Measurements from ENCODE around the gene PSMA5. TPM values are rescaled to one million over a fixed set of nuclear protein-coding genes. Genes with fewer than 3 reads are reported as not detected.

The PSMA5 gene
- total and polyA plus RNA-seq, 2 of the 13 experiments (the other 11 are each of a cell fraction or from before 2014, with no cell fraction given), result 140 to 169 TPM

- H3K4me3 ChIP-seq (replicated peaks in 1 of 3; ENCODE audit: insufficient read depth in 1 of 3, low read depth in 2 of 3, low read length in 3 of 3), result peak overlapping the region in 2 of 3 experiments; percentile 36 to 42; a peak in 3 of 6 replicates
- CTCF ChIA-PET (ENCODE audit: low intra/inter-chr PET ratio, low total read pairs), result no interaction called here
- H3K36me3 ChIP-seq (replicated peaks in 1 of 2; ENCODE audit: control insufficient read depth in 1 of 2, insufficient read depth in 2 of 2, low read length in 2 of 2), result 0 out of 5 replicates have a peak, but pooled peaks cover 0 to 11% of the 10 kb centered on the region in 2 experiments
- no peaks in the 10 kb centered on the region for H3K9me3 ChIP-seq (ENCODE audit: low read length)
- in situ Hi-C loops (cut with HindIII; ENCODE audit: extremely low pct_ligation_motif_present, low pct_unique_long_range_greater_than_20kb) (no loop called here), intact Hi-C loops (cut with micrococcal nuclease; ENCODE audit: unreplicated experiment) (no loop called here)
- H3K4me1 ChIP-seq (ENCODE audit: insufficient read depth, low read length), result peaks cover 61% of the 10 kb centered on the region
- 0 out of 2 replicates have a peak, but pooled peaks cover 3% of the 10 kb centered on the region for H4K20me1 ChIP-seq (ENCODE audit: insufficient read depth, low read length)
- H3K27ac ChIP-seq (ENCODE audit: extremely low read length, insufficient read depth, low read length), result peak overlapping the region; percentile 68
- WGBS (ENCODE audit: low lambda C conversion rate), result 8% methylated on average over 5 of the region's 5 CpGs
- H2AFZ ChIP-seq (ENCODE audit: low read length), result no peak overlapping the region
- POLR2A ChIA-PET, result interaction anchor here (1.1 to 1.5 kb wide), 4 partner anchors 18 to 160 kb away, joined by 3 to 6 read pairs (median 4); partner anchors contain the start of gene SARS1
- BruUV-seq (replicated peaks), result no TSS peak
- peak overlapping the region; percentile 37 for H3K9ac ChIP-seq (ENCODE audit: insufficient read depth, low read depth, low read length)
- H3K27me3 ChIP-seq (ENCODE audit: control insufficient read depth in 1 of 2, insufficient read depth in 2 of 2, low read length in 2 of 2), result no peaks in the 10 kb centered on the region
- peak; percentile 84 for ATAC-seq
- FAIRE-seq, result peak; percentile 63
- peak; percentile 34 for DNase-seq (ENCODE audit: low spot score)
- H3K79me2 ChIP-seq (ENCODE audit: insufficient read depth, low read length), result peaks cover 86% of the 10 kb centered on the region
- H3K4me2 ChIP-seq (ENCODE audit: low read depth, low read length), result peak overlapping the region; percentile 71
- TF ChIP-seq ZBTB7A (CRISPR knock-in tag; IDR thresholded peaks at IDR 0.05), result no peak
- no peak for TF ChIP-seq ZMYM3 (CRISPR knock-in tag; IDR thresholded peaks at IDR 0.05)
- no peak for TF ChIP-seq ZNF713 (CRISPR knock-in tag; IDR thresholded peaks at IDR 0.05)
- TF ChIP-seq ETV5 (CRISPR knock-in tag; IDR thresholded peaks at IDR 0.05; ENCODE audit: borderline replicate concordance), result peak; percentile 30; the same call in 1 of the 2 replicates
- TF ChIP-seq ZBTB25 (CRISPR knock-in tag; IDR thresholded peaks at IDR 0.05), result no peak
- 0 out of 2 replicates have a peak, but pooled peaks have one; percentile 19 for TF ChIP-seq HDAC1 (CRISPR knock-in tag; IDR thresholded peaks at IDR 0.05)
- TF ChIP-seq GATAD2A (CRISPR knock-in tag; IDR thresholded peaks at IDR 0.05), result peak; percentile 47; the same call in 1 of the 2 replicates
- TF ChIP-seq SALL1 (CRISPR knock-in tag; IDR thresholded peaks at IDR 0.05), result peak; percentile 40; the same call in 1 of the 2 replicates
- no peak for TF ChIP-seq ZNF589 (CRISPR knock-in tag; conservative IDR thresholded peaks at IDR 0.05)
- TF ChIP-seq ZNF251 (CRISPR knock-in tag; IDR thresholded peaks at IDR 0.05), result no peak
- no peak for TF ChIP-seq ZBTB20 (CRISPR knock-in tag; IDR thresholded peaks at IDR 0.05; ENCODE audit: borderline replicate concordance, low read depth)
- TF ChIP-seq SMYD3 (CRISPR knock-in tag; IDR thresholded peaks at IDR 0.05), result no peak
- TF ChIP-seq PHF8 (CRISPR knock-in tag; IDR thresholded peaks at IDR 0.05), result no peak
- TF ChIP-seq ZNF878 (CRISPR knock-in tag; IDR thresholded peaks at IDR 0.05), result no peak
- TF ChIP-seq GMEB2 (CRISPR knock-in tag; IDR thresholded peaks at IDR 0.05; ENCODE audit: low read depth), result no peak
- peak; percentile 25; the same call in 1 of the 2 replicates for TF ChIP-seq ZNF362 (CRISPR knock-in tag; IDR thresholded peaks at IDR 0.05; ENCODE audit: borderline replicate concordance)
- TF ChIP-seq ZBTB43 (CRISPR knock-in tag; conservative IDR thresholded peaks at IDR 0.05), result no peak
- TF ChIP-seq ZNF709 (CRISPR knock-in tag; IDR thresholded peaks at IDR 0.05), result no peak
- TF ChIP-seq SAP130 (CRISPR knock-in tag; IDR thresholded peaks at IDR 0.05; ENCODE audit: low read depth), result peak; percentile 52
- TF ChIP-seq PTBP1 (IDR thresholded peaks at IDR 0.05; ENCODE audit: low read depth, low read length, poor library complexity, severe bottlenecking), result no peak
- TF ChIP-seq HDAC2 (CRISPR knock-in tag; IDR thresholded peaks at IDR 0.05), result peak; percentile 55; the same call in 1 of the 2 replicates
- no peak for TF ChIP-seq ZNF564 (CRISPR knock-in tag; IDR thresholded peaks at IDR 0.05)
- peak; percentile 30; the same call in 1 of the 2 replicates for TF ChIP-seq HMG20A (CRISPR knock-in tag; IDR thresholded peaks at IDR 0.05; ENCODE audit: borderline replicate concordance)
Observed at GRCh38 chr1:109373126-109373525, 53.1 kb downstream of the PSMA5 start.
